HepG2 (cell line): ENCODE data around the gene FRMD3. TPM values are rescaled to one million over a fixed set of nuclear protein-coding genes. Genes with fewer than 3 reads are reported as not detected.

Experiments
- ATAC-seq: fragments of 200-7000 bp; cut with Tn5 transposase; 3 replicates; pipeline ENCODE4 v1.9.1; 2020; ENCODE audit warnings: mild to moderate bottlenecking, moderate library complexity
- BruUV-seq: library from RNA; stranded (reverse); fragments of 400-500 nt; replicated peaks from 2 replicates; lab custom pipeline; 2021; lab: Mats Ljungman, UMichigan
- CTCF ChIA-PET: fragments of 300-600 bp; formaldehyde crosslinking; extraction: SDS; loops from one replicate; lab custom pipeline; 2021; ENCODE audit warnings: low total read pairs, inconsistent platforms, low intra/inter-chr PET ratio; lab: Yijun Ruan, JAX
- POLR2A ChIA-PET: fragments of 350-600 bp; sonication (Branson Sonifier 250); formaldehyde crosslinking; loops from one replicate; lab custom pipeline; 2020; ENCODE audit warnings: antibody characterized with exemption, inconsistent platforms; lab: Yijun Ruan, JAX
- DNase-seq: peaks from one replicate; pipeline ENCODE4 v3.0.0-alpha.2; 2015; ENCODE audit warnings: low spot score
- FAIRE-seq: peaks from 3 replicates; lab custom pipeline; 2011; peaks lifted over from hg19 to GRCh38; lab: Jason Lieb, UNC
- H2AFZ ChIP-seq: one replicate; pipeline ENCODE4 v1.6.1; 2011; ENCODE audit warnings: low read length, inconsistent platforms
- H3K27ac ChIP-seq: fragments of 300-600 bp; 3 replicates; pipeline ENCODE4 v1.8.0; 2011; ENCODE audit warnings: mixed run types, mild to moderate bottlenecking, mixed read lengths, low read length, inconsistent platforms; ENCODE audit not compliant: insufficient read depth; ENCODE audit errors: extremely low read length
- H3K27me3 ChIP-seq, 2 experiments: fragments of 200-600 bp in 1 of 2; 2 replicates in 1 of 2; 3 replicates in 1 of 2; pipeline versions ENCODE4 v1.6.0 to v1.8.0; 2011; ENCODE audit warnings: low read length in 2 of 2, mild to moderate bottlenecking in 2 of 2, moderate library complexity in 2 of 2, inconsistent platforms in 1 of 2; ENCODE audit not compliant: insufficient read depth in 2 of 2, control insufficient read depth in 1 of 2
- H3K36me3 ChIP-seq, 2 experiments: fragments of 200-600 bp in 1 of 2; replicated peaks in 1 of 2; 2 replicates in 1 of 2; 3 replicates in 1 of 2; pipeline versions ENCODE4 v1.5.1 to v1.8.0; 2011; ENCODE audit warnings: low read length in 2 of 2, inconsistent platforms in 1 of 2; ENCODE audit not compliant: insufficient read depth in 2 of 2, control insufficient read depth in 1 of 2
- H3K4me1 ChIP-seq: 2 replicates; pipeline ENCODE4 v1.5.1; 2012; ENCODE audit warnings: low read length, inconsistent platforms; ENCODE audit not compliant: insufficient read depth
- H3K4me2 ChIP-seq: 2 replicates; pipeline ENCODE4 v1.6.0; 2011; ENCODE audit warnings: low read depth, low read length, inconsistent platforms
- H3K4me3 ChIP-seq, 3 experiments: fragments of 200-600 bp in 1 of 3; sonication (generic), shearing (Covaris generic) in 1 of 3; replicated peaks in 1 of 3; 2 replicates each; pipeline ENCODE4 v1.5.1; 2011 to 2016; ENCODE audit warnings: low read length in 3 of 3, inconsistent platforms in 2 of 3, low read depth in 2 of 3, mild to moderate bottlenecking in 2 of 3, control low read depth in 1 of 3, mixed read lengths in 1 of 3; ENCODE audit not compliant: insufficient read depth in 1 of 3
- H3K79me2 ChIP-seq: one replicate; pipeline ENCODE4 v1.6.1; 2011; ENCODE audit warnings: low read length, inconsistent platforms; ENCODE audit not compliant: insufficient read depth
- H3K9ac ChIP-seq: 2 replicates; pipeline ENCODE4 v1.6.0; 2011; ENCODE audit warnings: mild to moderate bottlenecking, low read depth, low read length, inconsistent platforms; ENCODE audit not compliant: insufficient read depth
- H3K9me3 ChIP-seq: 2 replicates; pipeline ENCODE4 v1.5.1; 2012; ENCODE audit warnings: mild to moderate bottlenecking, low read length
- H4K20me1 ChIP-seq: 2 replicates; pipeline ENCODE4 v1.6.0; 2011; ENCODE audit warnings: inconsistent platforms, mild to moderate bottlenecking, low read length, moderate library complexity; ENCODE audit not compliant: insufficient read depth
- AGO2 ChIP-seq: fragments of 200-400 bp; formaldehyde crosslinking; optimal IDR thresholded peaks from 2 replicates; pipeline ENCODE3; 2017; ENCODE audit warnings: mild to moderate bottlenecking, low read depth, low read length, moderate library complexity
- CBX5 ChIP-seq: sonication (generic); formaldehyde crosslinking; IDR thresholded peaks from 2 replicates; pipeline ENCODE4 v1.4.0; 2020; ENCODE audit warnings: missing genetic modification reagents, borderline replicate concordance
- WGBS: methylation state at CpG from one replicate; pipeline ENCODE4 v1.1.6; 2017; ENCODE audit warnings: low lambda C conversion rate; 5-methylcytosine and 5-hydroxymethylcytosine counted together
- in situ Hi-C: cut with HindIII; loops from 2 replicates; pipeline ENCODE4 v1.10.0; 2017; ENCODE audit warnings: low pct_unique_long_range_greater_than_20kb; ENCODE audit not compliant: extremely low pct_ligation_motif_present
- intact Hi-C: fragments of 100-400 bp; cut with micrococcal nuclease; formaldehyde crosslinking; loops from one replicate; pipeline ENCODE4 v1.10.0; 2022; ENCODE audit not compliant: unreplicated experiment
- polyA plus RNA-seq, 8 experiments: library from polyadenylated mRNA; depleted of rRNA in 3 of 8; stranded (reverse) in 7 of 8; unstranded in 1 of 8; fragments of >200 nt; fragmentation: Illumina TruSeq in 4 of 8; extraction: Trizol in 4 of 8; gene quantifications; 2 replicates each; pipeline versions ENCODE4 v1.2.1 to v1.2.3, GENCODE V29; 2011 to 2016; ENCODE audit warnings: low read depth in 4 of 8, missing spikeins in 1 of 8, mixed read lengths in 1 of 8; ENCODE audit not compliant: insufficient read depth in 1 of 8
- total RNA-seq, 5 experiments: library from RNA; depleted of rRNA; stranded (reverse); fragments of >200 nt; fragmentation: Illumina TruSeq; extraction: Trizol; gene quantifications; 2 replicates each; pipeline ENCODE4 v1.2.3, GENCODE V29; 2016; ENCODE audit warnings: low read depth in 1 of 5

FRMD3 gene
- total and polyA plus RNA-seq, 2 of the 13 experiments (the other 11 are each of a cell fraction or from before 2014, with no cell fraction given): 3.2 to 7.7 TPM

DNA sequence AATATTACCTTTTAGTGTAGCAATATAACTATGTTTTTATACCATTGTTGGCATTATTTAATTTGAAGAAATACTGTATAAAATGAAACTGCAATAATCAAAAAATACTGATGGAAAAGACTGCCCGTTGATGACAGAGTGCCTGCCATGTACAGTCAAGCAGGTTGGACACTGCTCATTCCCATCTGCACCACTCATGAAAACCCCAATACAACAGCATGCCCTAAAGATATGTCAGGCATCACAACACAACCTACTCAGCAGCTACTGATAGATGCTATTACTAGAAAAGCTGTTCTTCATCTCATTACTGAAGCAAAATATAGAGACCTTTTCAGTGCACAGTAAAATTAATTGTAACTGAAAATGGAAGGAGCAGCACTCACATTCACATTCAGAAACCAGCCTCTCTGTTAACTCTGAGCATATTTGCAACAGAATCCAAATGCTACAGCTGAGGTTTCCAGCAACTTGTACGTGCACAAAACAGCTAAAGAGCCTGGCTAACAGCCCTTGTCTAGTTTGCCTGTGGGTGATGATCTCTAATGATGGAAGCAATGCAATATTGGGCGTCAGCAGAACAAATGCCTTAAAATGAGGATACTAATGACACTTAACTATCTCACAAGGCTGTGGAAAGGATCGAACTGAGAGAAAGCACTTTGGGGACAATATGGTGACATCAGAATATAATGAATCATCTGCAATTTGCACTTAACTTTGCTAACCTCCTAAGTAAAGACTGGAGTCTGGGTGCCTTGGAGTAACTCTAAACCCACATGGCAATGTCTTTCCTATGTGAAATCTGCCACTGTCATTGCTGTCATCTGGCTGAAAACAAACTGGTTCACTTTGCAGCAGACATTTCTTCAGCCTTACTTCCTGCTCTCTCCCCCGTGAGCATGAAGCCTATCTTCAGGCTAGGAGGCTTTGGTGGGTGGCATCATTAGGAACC is 280.0 kb downstream of the FRMD3 start:
- no peak for TF ChIP-seq AGO2
- H3K36me3 ChIP-seq: 0 out of 5 replicates have a peak, but pooled peaks cover 0 to 5% of the 10 kb centered on the region in 2 experiments
- CTCF ChIA-PET: no interaction called here
- H3K9ac ChIP-seq: no peak overlapping the region
- no peak for ATAC-seq
- POLR2A ChIA-PET: no interaction called here
- DNase-seq: no peak
- H3K9me3 ChIP-seq: no peaks in the 10 kb centered on the region
- no peaks in the 10 kb centered on the region for H3K27me3 ChIP-seq
- H3K79me2 ChIP-seq: no peaks in the 10 kb centered on the region
- no peaks in the 10 kb centered on the region for H3K4me1 ChIP-seq
- intact Hi-C loops (no loop called here), in situ Hi-C loops (no loop called here)
- H3K4me2 ChIP-seq: no peak overlapping the region
- no peak overlapping the region for H3K27ac ChIP-seq
- WGBS: 68% methylated on average over 5 of the region's 5 CpGs
- no peak overlapping the region for H3K4me3 ChIP-seq
- BruUV-seq: no TSS peak
- no peaks in the 10 kb centered on the region for H4K20me1 ChIP-seq
- H2AFZ ChIP-seq: no peak overlapping the region
- no peak for FAIRE-seq

DNA sequence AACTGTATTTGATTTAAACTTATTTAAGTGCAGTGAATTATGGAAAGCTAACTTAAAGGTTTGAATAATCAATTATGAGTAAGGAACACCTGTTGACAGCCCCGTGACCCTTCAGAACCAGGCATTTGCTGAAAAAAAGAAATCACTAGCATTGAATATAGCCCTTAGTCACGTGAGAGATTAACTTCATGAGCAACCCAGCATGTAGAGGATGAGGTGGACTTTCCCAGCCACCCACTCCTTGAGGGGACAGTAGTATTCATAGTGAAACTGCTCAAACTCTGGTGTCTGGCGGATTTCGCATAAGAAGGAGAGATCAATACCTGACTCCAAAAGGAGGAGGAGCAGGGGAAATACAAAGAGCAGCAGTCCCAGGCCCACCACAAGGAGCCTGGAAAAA is 290.5 kb downstream of the FRMD3 start:
- Histone ChIP-seq H3K9me3 (peaks cover 2% of the 10 kb centered on the region; the same call in 1 of the 2 replicates), H3K36me3 (peaks cover 0 to 8% of the 10 kb centered on the region in 2 experiments; a peak in 2 of 5 replicates), H3K9ac (no peak overlapping the region), H4K20me1 (no peaks in the 10 kb centered on the region), H3K4me2 (no peak overlapping the region), H3K27me3 (no peaks in the 10 kb centered on the region), H3K27ac (no peak overlapping the region), H3K4me1 (no peaks in the 10 kb centered on the region), H2AFZ (no peak overlapping the region)
- ATAC-seq (no peak), FAIRE-seq (no peak), DNase-seq (no peak)
- ChIA-PET POLR2A (no interaction called here), CTCF (no interaction called here)
- in situ Hi-C loops: no loop called here
- BruUV-seq: no TSS peak
- whole genome bisulfite sequencing: 90% methylated on average over 4 of the region's 4 CpGs
- intact Hi-C loops: no loop called here
- no peak for TF ChIP-seq CBX5
- TF ChIP-seq, all 625 proteins: peak for 0
- Histone ChIP-seq H3K4me3 (no peak overlapping the region), H3K79me2 (no peaks in the 10 kb centered on the region)
